ENCODE measurements around the gene P2RX4.
A peak's percentile ranks its signal among the peaks of the same experiment; 100 is the strongest.
"Not testable (repeated sequence)": the region's sequence is repeated elsewhere in the genome, so short reads cannot be mapped to it uniquely, and the experiment has no call there.

The P2RX4 gene

GRCh38 chr12:121223292-121224285 lies 13.7 kb downstream of the P2RX4 start:
- peak; percentile 46 for DNase-seq

GRCh38 chr12:121224591-121224990 lies 14.7 kb downstream of the P2RX4 start:
- DNase-seq, result no peak

- no peak for DNase-seq
Observed at GRCh38 chr12:121226399-121226798, 16.5 kb downstream of the P2RX4 start.

- not testable (repeated sequence) for DNase-seq
Observed at GRCh38 chr12:121226871-121227270, 16.9 kb downstream of the P2RX4 start.

- DNase-seq, result no peak
Observed at GRCh38 chr12:121227294-121227693, 17.4 kb downstream of the P2RX4 start.

GRCh38 chr12:121228919-121229665 lies 19.2 kb downstream of the P2RX4 start:
- no peak for DNase-seq

GRCh38 chr12:121229826-121230537 lies 20.1 kb downstream of the P2RX4 start:
- DNase-seq, result peak; percentile 54

GRCh38 chr12:121230538-121230907 lies 20.6 kb downstream of the P2RX4 start:
- no peak for DNase-seq

- no peak for DNase-seq
Observed at GRCh38 chr12:121232163-121232562, 22.2 kb downstream of the P2RX4 start.

- DNase-seq, result no peak
Observed at GRCh38 chr12:121232977-121233627, 23.2 kb downstream of the P2RX4 start.

GRCh38 chr12:121233628-121234020 lies 23.7 kb downstream of the P2RX4 start:
- DNase-seq, result no peak

- no peak for DNase-seq
Observed at GRCh38 chr12:121236776-121237175, 26.8 kb downstream of the P2RX4 start.

- DNase-seq, result no peak
Observed at GRCh38 chr12:121237415-121237814, 27.5 kb downstream of the P2RX4 start.

- no peak for DNase-seq
Observed at GRCh38 chr12:121238086-121238485, 28.2 kb downstream of the P2RX4 start.

GRCh38 chr12:121238604-121239350 lies 28.8 kb downstream of the P2RX4 start:
- DNase-seq, result no peak

- DNase-seq, result no peak
Observed at GRCh38 chr12:121239351-121240061, 29.6 kb downstream of the P2RX4 start.

GRCh38 chr12:121240062-121240420 lies 30.1 kb downstream of the P2RX4 start:
- no peak for DNase-seq

GRCh38 chr12:121240484-121241101 lies 30.7 kb downstream of the P2RX4 start:
- DNase-seq, result peak; percentile 82

GRCh38 chr12:121241156-121241970 lies 31.4 kb downstream of the P2RX4 start:
- no peak for DNase-seq

- DNase-seq, result no peak
Observed at GRCh38 chr12:121245031-121245430, 35.1 kb downstream of the P2RX4 start.
